DMS 273 (cell line): ENCODE results near the gene SPIRE2.
"Not testable (repeated sequence)": the region's sequence is repeated elsewhere in the genome, so short reads cannot be mapped to it uniquely, and the experiment has no call there.

Experiments
- DNase-seq: peaks from one replicate; lab custom pipeline; 2025; ENCODE audit not compliant: unreplicated experiment; lab: John Stamatoyannopoulos, UW

Gene SPIRE2, protein sequence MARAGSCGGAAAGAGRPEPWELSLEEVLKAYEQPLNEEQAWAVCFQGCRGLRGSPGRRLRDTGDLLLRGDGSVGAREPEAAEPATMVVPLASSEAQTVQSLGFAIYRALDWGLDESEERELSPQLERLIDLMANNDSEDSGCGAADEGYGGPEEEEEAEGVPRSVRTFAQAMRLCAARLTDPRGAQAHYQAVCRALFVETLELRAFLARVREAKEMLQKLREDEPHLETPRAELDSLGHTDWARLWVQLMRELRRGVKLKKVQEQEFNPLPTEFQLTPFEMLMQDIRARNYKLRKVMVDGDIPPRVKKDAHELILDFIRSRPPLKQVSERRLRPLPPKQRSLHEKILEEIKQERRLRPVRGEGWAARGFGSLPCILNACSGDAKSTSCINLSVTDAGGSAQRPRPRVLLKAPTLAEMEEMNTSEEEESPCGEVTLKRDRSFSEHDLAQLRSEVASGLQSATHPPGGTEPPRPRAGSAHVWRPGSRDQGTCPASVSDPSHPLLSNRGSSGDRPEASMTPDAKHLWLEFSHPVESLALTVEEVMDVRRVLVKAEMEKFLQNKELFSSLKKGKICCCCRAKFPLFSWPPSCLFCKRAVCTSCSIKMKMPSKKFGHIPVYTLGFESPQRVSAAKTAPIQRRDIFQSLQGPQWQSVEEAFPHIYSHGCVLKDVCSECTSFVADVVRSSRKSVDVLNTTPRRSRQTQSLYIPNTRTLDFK

DNA sequence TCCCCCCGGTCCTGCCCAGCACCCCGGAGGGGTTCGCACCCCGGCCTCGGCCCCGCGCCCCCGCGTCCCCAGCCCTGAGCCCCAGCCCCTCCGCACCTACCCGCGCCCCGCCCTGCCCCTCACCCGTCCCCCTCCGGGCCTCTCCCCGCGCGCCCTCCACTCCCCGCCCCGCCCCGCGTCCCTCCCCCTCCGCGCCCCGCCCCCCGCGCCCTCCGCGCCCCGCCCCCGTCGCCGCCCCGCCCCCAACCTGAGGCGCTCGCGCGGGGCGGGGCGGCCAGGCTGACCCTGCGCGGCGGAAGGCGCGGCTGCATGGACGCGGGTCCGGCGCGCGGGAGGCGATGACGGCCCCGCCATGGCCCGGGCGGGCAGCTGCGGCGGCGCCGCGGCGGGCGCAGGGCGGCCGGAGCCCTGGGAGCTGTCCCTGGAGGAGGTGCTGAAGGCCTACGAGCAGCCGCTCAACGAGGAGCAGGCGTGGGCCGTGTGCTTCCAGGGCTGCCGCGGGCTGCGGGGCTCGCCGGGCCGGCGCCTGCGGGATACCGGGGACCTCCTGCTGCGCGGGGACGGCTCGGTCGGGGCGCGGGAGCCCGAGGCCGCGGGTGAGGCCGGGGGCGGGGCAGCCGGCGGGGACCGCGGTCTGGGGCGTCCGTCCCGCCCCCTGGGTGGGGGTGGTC, at the start of gene SPIRE2:
TSS of gene SPIRE2 (plus strand) at position 277 of the 671 bp plus-strand sequence. CDS start at position 353, 76 bp downstream.
- DNase-seq: peak; percentile 82

- DNase-seq: no peak
Measured at GRCh38 chr16:89779231-89779908, 48.9 kb upstream of the SPIRE2 start.

GRCh38 chr16:89779909-89780305, 48.4 kb upstream of the SPIRE2 start:
- DNase-seq: no peak

- no peak for DNase-seq
Measured at GRCh38 chr16:89782489-89782888, 45.8 kb upstream of the SPIRE2 start.

GRCh38 chr16:89783952-89784351, 44.3 kb upstream of the SPIRE2 start:
- not testable (repeated sequence) for DNase-seq

DNA sequence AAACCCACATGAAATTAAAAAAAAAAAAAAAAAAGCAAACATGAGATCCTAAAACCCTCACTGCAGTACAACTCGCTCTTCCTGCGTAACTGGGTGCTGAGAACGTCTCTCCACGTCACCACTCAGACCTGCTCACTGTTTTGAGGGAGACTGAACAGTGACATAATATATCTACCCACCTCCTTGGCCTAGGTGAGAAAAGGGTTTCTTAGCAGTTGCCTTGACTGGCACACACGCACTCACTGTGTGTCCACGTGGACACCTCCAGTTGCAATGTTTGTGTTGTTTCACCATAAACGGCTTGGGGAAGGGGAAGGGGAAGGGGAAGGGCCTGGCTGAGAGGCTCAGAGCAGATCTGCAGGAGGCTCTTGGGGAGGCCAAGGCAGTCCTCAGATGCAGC, 43.9 kb upstream of the SPIRE2 start:
- no peak for DNase-seq

GRCh38 chr16:89785523-89786155, 42.6 kb upstream of the SPIRE2 start:
- DNase-seq: no peak

GRCh38 chr16:89786474-89787364, 41.6 kb upstream of the SPIRE2 start:
- DNase-seq: no peak

DNA sequence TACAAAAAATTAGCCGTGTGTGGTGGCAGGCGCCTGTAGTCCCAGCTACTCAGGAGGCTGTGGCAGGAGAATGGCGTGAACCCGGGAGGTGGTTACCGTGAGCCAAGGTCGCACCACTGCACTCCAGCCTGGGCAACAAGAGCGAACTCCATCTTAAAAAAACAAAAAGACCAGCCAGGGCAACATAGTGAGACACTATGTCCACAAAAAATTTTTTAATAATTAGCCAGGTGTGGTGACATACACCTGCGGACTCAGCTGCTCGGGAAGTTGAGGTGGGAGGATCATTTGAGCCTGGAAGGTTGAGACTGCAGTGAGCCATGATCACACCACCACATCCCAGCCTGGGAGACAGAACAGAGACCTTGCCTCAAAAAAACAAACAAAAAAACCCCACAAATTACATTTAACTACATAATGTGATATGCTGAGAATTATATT, 40.9 kb upstream of the SPIRE2 start:
- no peak for DNase-seq

- no peak for DNase-seq
Measured at GRCh38 chr16:89791278-89791995, 36.8 kb upstream of the SPIRE2 start.

DNA sequence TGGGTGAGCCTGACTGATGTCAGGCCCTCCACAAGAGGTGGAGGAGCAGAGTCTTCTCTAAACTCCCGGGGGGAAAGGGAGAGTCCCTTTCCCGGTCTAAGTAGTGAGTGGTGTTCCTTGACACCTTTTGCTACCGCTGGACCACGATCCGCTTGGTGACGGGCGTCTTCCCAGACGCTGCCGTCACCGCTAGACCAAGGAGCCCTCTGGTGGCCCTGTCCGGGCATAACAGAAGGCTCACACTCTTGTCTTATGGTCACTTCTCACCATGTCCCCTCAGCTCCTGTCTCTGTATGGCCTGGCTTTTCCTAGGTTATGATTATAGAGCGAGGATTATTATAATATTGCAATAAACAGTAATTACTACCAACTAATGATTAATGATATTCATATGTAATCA, 35.2 kb upstream of the SPIRE2 start:
- not testable (repeated sequence) for DNase-seq

DNA sequence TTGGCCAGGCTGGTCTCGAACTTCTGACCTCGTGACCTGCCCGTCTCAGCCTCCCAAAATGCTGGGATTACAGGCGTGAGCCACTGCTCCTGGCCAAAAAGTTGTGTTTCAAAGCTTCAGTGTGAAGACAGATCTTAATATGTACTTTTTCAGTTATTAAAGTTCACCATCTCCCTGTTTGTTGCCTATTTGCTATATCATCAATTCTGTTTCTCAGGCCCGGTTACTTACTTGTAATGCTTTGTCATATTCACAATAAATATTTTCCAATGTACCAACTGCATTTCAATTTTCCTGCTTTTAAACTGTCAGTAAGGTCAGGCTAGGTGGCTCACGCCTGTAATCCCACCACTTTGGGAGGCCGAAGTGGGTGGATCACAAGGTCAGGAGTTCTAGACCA, 34.3 kb upstream of the SPIRE2 start:
- no peak for DNase-seq

GRCh38 chr16:89795676-89796075, 32.6 kb upstream of the SPIRE2 start:
- no peak for DNase-seq

GRCh38 chr16:89796104-89796503, 32.2 kb upstream of the SPIRE2 start:
- DNase-seq: no peak

GRCh38 chr16:89798126-89798525, 30.1 kb upstream of the SPIRE2 start:
- DNase-seq: no peak

DNA sequence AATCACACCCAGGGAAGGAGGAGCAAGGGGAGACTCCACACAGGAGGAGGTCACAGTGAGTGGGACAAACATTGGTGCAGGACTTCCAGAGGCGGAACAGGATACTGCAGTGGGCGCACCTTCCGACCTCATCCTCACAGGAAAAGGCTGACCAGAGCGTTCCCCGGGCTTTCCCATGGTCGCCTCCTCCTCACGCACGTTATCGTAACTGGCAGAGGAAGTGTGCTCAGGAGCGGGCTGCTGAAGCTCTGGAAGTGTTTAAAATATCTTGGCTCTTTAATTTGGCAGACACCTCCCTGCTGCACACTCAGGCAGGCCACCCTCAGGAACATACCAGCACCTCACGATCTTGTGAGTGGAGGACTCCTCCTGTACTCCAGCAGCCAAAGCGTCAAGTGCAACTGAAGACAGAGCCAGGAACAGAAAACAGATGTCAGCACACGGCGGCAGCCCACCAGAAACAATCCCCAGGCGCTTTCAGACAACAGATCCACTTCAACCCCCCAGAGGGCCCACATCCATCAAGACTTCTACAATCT, 29.4 kb upstream of the SPIRE2 start:
- DNase-seq: no peak

DNA sequence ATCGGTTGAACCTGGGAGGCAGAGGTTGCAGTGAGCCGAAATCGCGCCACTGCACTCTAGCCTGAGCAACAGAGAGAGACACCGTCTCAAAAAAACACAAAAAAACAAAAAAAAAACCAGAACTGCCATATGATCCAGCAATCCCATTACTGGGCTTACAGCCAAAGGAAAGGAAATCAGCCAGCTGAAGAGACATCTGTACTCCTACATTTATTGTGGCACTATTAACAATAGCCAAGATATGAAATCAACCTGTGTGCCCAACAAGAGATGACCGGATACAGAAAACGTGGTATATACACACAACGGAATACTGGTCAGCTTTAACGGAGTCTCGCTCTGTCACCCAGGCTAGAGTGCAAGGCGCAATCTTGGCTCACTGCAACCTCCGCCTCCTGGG, 26.5 kb upstream of the SPIRE2 start:
- peak; percentile 62 for DNase-seq

- peak; percentile 81 for DNase-seq
Measured at GRCh38 chr16:89805136-89805905, 23.0 kb upstream of the SPIRE2 start.
